ENCODE results near the gene CLEC4D. TPM values are rescaled to one million over a fixed set of nuclear protein-coding genes. Genes with fewer than 3 reads are reported as not detected.

Gene CLEC4D
- total and polyA plus RNA-seq, 2 experiments from 2014 or later, result 0.24 to 0.90 TPM

DNA sequence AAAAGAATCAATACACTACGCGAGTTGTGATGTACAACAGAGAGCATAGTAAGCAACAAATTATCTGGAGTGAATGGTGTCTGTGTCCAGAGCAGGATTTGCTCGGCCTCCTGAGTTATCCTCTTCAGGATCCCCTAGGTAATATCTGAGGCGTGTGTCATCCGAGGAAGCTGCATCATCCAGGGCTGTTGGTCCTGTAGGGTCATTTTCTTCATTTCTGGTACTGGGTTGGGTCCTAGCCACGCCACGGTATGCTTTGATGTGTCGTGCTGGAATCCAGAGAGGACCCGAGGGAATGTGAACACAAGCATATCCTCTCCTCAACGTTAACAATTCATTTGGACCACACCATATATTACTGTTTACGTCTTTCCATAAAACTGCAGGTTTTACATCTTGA is 46.4 kb downstream of the CLEC4D start (continued):
- TF ChIP-seq, protein P1, sequence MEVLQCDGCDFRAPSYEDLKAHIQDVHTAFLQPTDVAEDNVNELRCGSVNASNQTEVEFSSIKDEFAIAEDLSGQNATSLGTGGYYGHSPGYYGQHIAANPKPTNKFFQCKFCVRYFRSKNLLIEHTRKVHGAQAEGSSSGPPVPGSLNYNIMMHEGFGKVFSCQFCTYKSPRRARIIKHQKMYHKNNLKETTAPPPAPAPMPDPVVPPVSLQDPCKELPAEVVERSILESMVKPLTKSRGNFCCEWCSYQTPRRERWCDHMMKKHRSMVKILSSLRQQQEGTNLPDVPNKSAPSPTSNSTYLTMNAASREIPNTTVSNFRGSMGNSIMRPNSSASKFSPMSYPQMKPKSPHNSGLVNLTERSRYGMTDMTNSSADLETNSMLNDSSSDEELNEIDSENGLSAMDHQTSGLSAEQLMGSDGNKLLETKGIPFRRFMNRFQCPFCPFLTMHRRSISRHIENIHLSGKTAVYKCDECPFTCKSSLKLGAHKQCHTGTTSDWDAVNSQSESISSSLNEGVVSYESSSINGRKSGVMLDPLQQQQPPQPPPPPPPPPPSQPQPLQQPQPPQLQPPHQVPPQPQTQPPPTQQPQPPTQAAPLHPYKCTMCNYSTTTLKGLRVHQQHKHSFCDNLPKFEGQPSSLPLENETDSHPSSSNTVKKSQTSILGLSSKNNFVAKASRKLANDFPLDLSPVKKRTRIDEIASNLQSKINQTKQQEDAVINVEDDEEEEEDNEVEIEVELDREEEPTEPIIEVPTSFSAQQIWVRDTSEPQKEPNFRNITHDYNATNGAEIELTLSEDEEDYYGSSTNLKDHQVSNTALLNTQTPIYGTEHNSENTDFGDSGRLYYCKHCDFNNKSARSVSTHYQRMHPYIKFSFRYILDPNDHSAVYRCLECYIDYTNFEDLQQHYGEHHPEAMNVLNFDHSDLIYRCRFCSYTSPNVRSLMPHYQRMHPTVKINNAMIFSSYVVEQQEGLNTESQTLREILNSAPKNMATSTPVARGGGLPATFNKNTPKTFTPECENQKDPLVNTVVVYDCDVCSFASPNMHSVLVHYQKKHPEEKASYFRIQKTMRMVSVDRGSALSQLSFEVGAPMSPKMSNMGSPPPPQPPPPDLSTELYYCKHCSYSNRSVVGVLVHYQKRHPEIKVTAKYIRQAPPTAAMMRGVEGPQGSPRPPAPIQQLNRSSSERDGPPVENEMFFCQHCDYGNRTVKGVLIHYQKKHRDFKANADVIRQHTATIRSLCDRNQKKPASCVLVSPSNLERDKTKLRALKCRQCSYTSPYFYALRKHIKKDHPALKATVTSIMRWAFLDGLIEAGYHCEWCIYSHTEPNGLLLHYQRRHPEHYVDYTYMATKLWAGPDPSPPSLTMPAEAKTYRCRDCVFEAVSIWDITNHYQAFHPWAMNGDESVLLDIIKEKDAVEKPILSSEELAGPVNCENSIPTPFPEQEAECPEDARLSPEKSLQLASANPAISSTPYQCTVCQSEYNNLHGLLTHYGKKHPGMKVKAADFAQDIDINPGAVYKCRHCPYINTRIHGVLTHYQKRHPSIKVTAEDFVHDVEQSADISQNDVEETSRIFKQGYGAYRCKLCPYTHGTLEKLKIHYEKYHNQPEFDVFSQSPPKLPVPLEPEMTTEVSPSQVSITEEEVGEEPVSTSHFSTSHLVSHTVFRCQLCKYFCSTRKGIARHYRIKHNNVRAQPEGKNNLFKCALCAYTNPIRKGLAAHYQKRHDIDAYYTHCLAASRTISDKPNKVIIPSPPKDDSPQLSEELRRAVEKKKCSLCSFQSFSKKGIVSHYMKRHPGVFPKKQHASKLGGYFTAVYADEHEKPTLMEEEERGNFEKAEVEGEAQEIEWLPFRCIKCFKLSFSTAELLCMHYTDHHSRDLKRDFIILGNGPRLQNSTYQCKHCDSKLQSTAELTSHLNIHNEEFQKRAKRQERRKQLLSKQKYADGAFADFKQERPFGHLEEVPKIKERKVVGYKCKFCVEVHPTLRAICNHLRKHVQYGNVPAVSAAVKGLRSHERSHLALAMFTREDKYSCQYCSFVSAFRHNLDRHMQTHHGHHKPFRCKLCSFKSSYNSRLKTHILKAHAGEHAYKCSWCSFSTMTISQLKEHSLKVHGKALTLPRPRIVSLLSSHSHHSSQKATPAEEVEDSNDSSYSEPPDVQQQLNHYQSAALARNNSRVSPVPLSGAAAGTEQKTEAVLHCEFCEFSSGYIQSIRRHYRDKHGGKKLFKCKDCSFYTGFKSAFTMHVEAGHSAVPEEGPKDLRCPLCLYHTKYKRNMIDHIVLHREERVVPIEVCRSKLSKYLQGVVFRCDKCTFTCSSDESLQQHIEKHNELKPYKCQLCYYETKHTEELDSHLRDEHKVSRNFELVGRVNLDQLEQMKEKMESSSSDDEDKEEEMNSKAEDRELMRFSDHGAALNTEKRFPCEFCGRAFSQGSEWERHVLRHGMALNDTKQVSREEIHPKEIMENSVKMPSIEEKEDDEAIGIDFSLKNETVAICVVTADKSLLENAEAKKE (CRISPR knock-in tag; IDR thresholded peaks at IDR 0.05), result no peak
- TF ChIP-seq ZNF114 (CRISPR knock-in tag; IDR thresholded peaks at IDR 0.05) (no peak), JUNB (IDR thresholded peaks at IDR 0.05; ENCODE audit: unreplicated experiment) (no peak), NANOG (IDR thresholded peaks at IDR 0.05; ENCODE audit: borderline replicate concordance) (no peak), EZH2 (IDR thresholded peaks at IDR 0.05; ENCODE audit: low read depth, unreplicated experiment) (no peak), POLR2AphosphoS5 (IDR thresholded peaks at IDR 0.05; ENCODE audit: low read depth) (no peak), ZNF331 (CRISPR knock-in tag; IDR thresholded peaks at IDR 0.05; ENCODE audit: low read depth) (no peak), EZH2phosphoT487 (IDR thresholded peaks at IDR 0.05; ENCODE audit: unreplicated experiment) (no peak)
- TF ChIP-seq, protein P2, sequence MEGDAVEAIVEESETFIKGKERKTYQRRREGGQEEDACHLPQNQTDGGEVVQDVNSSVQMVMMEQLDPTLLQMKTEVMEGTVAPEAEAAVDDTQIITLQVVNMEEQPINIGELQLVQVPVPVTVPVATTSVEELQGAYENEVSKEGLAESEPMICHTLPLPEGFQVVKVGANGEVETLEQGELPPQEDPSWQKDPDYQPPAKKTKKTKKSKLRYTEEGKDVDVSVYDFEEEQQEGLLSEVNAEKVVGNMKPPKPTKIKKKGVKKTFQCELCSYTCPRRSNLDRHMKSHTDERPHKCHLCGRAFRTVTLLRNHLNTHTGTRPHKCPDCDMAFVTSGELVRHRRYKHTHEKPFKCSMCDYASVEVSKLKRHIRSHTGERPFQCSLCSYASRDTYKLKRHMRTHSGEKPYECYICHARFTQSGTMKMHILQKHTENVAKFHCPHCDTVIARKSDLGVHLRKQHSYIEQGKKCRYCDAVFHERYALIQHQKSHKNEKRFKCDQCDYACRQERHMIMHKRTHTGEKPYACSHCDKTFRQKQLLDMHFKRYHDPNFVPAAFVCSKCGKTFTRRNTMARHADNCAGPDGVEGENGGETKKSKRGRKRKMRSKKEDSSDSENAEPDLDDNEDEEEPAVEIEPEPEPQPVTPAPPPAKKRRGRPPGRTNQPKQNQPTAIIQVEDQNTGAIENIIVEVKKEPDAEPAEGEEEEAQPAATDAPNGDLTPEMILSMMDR (conservative IDR thresholded peaks at IDR 0.05; ENCODE audit: low read depth in 2 of 2), result no peak

Data from GM23338 (cell line).